ENCODE measurements around the gene TDRKH. TPM values are rescaled to one million over a fixed set of nuclear protein-coding genes. Genes with fewer than 3 reads are reported as not detected.
"Not testable (repeated sequence)": the region's sequence is repeated elsewhere in the genome, so short reads cannot be mapped to it uniquely, and the experiment has no call there.

The TDRKH gene
- total and polyA plus RNA-seq, 2 experiments from 2014 or later, result 7.8 to 12.9 TPM

DNA sequence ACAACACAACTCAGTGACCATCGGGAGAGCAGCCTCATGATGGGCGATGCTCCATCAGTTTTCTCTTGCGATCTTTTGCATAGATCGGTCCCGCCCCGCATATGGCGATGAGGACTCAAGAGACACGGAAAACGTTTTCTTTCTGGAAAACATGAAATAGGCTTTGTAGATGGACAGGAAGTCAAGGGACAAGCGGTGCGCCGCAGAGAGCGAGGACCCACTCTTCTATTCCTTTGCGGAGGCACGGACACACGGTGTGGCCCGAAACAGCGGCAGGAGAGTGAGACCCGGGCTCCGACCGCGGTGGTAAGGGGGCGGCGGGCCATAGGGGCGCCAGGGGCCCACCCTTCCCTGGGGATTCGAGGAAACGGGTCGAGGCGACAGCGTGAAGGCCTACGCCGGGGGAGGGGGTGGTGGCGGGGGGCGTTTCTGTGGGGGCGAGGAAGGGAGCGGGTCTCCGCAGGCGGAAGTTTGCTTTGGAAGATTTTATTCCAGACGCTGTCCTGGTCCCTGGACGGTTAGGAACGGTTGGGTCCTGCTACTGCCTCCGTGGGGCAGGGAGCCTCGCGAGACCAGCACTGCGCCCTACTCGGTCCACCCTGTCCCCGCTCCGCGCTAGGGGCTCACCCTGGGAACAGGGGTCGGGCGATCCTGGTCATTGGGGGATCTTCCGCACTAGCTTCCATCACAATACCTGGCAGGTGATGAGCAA lies 796 bp upstream of the TDRKH start:
- DNase-seq (ENCODE audit: low read depth in 1 of 2, low spot score in 1 of 2), result peak in 1 of 2 donors; percentile 40
- Histone ChIP-seq H3K36me3 (no peaks in the 10 kb centered on the region), H3K4me1 (ENCODE audit: low read depth) (no peaks in the 10 kb centered on the region), H3K27ac (no peak overlapping the region), H3K9me3 (ENCODE audit: low read depth) (no peaks in the 10 kb centered on the region), H3K27me3 (peaks cover 9% of the 10 kb centered on the region), H3K4me3 (peak overlapping the region; percentile 48)
- TF ChIP-seq, protein P1, sequence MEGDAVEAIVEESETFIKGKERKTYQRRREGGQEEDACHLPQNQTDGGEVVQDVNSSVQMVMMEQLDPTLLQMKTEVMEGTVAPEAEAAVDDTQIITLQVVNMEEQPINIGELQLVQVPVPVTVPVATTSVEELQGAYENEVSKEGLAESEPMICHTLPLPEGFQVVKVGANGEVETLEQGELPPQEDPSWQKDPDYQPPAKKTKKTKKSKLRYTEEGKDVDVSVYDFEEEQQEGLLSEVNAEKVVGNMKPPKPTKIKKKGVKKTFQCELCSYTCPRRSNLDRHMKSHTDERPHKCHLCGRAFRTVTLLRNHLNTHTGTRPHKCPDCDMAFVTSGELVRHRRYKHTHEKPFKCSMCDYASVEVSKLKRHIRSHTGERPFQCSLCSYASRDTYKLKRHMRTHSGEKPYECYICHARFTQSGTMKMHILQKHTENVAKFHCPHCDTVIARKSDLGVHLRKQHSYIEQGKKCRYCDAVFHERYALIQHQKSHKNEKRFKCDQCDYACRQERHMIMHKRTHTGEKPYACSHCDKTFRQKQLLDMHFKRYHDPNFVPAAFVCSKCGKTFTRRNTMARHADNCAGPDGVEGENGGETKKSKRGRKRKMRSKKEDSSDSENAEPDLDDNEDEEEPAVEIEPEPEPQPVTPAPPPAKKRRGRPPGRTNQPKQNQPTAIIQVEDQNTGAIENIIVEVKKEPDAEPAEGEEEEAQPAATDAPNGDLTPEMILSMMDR (IDR thresholded peaks at IDR 0.05; ENCODE audit: low read depth, low read length), result no peak

DNA sequence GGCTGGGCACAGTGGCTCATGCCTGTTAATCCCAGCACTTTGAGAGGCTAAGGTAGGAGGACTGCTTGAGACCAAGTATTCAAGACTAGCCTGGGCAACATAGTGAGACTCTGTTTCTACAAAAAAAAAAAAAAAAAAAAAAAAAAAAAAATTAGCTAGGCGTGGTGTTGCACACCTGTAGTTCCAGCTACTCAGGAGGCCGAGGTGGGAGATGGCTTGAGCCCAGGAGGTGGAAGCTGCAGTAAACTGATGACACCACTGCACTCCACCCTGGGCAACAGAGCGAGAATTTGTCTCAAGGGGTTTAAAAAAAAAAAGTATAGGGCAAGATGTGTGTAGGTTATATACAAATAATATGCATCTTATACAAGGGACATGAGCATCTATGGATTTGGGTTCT lies 2.6 kb downstream of the TDRKH start:
- H3K27ac ChIP-seq, result no peak overlapping the region
- no peaks in the 10 kb centered on the region for H3K9me3 ChIP-seq (ENCODE audit: low read depth)
- peaks cover 12% of the 10 kb centered on the region for H3K27me3 ChIP-seq
- TF ChIP-seq, protein P1 (IDR thresholded peaks at IDR 0.05; ENCODE audit: low read depth, low read length), result no peak
- no peak for DNase-seq (ENCODE audit: low read depth in 1 of 2, low spot score in 1 of 2)
- no peaks in the 10 kb centered on the region for H3K36me3 ChIP-seq
- no peaks in the 10 kb centered on the region for H3K4me1 ChIP-seq (ENCODE audit: low read depth)
- no peak overlapping the region for H3K4me3 ChIP-seq

DNA sequence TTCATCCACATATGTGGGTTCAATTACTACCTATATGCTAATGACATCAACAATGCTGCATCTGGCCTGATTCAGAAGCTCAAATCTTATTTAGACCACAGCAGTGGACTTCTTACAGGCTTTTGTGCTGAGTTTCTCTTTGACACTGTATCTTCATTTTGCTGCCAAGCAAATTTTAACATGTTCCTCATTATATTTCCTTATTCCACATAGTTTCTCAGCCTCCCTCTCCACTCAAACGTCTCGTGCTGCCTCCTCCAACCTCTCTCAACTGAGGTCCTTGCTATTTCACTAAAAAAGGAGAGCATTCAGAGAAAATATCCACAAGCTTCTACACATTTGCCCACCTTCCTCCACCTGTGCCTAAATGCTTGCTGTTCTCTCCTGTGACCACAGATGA lies 6.5 kb downstream of the TDRKH start:
- H3K36me3 ChIP-seq, result peaks cover 2% of the 10 kb centered on the region
- H3K4me1 ChIP-seq (ENCODE audit: low read depth), result no peaks in the 10 kb centered on the region
- DNase-seq (ENCODE audit: low read depth in 1 of 2, low spot score in 1 of 2), result no peak
- TF ChIP-seq, protein P1 (IDR thresholded peaks at IDR 0.05; ENCODE audit: low read depth, low read length), result no peak
- peaks cover 4% of the 10 kb centered on the region for H3K27me3 ChIP-seq
- H3K27ac ChIP-seq, result no peak overlapping the region
- no peaks in the 10 kb centered on the region for H3K9me3 ChIP-seq (ENCODE audit: low read depth)
- no peak overlapping the region for H3K4me3 ChIP-seq

DNA sequence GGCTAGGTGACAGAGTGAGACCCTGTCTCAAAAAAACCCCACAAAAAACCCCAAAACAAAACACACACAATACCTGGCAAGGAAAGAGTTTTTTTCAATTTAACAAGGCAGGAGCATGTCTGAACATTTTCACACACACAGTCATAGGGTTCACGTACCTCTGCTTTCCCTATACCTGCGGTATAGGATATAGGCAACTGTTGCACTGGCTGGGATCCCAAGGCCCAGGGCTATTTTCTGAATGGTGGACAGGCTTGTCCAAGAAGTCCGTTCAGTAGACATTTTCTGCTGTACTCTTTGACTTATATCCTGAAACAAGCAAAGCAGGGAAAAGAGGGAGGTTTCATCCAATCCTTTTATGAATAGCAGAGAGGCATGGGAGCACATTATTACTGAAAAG lies 7.6 kb downstream of the TDRKH start:
- Histone ChIP-seq H3K4me3 (no peak overlapping the region), H3K9me3 (ENCODE audit: low read depth) (no peaks in the 10 kb centered on the region), H3K36me3 (peaks cover 2% of the 10 kb centered on the region), H3K4me1 (ENCODE audit: low read depth) (no peaks in the 10 kb centered on the region), H3K27ac (no peak overlapping the region), H3K27me3 (peaks cover 4% of the 10 kb centered on the region)
- DNase-seq (ENCODE audit: low read depth in 1 of 2, low spot score in 1 of 2), result no peak
- TF ChIP-seq, protein P1 (IDR thresholded peaks at IDR 0.05; ENCODE audit: low read depth, low read length), result no peak

DNA sequence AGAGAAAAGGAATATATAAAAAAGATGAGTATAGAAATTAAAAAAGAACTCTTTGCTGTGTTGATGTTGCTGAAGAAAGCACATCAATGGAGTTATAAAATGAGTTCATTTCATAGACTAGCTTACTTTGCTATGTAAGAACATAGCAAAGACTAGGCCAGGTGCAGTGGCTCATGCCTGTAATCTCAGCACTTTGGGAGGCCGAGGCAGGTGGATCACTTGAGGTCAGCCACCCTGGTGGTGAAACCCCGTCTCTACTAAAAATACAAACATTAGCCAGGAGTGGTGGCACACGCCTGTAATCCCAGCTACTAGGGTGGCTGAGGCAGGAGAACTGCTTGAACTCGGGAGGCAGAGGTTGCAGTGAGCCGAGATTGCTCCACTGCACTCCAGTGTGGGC lies 8.3 kb downstream of the TDRKH start:
- H3K9me3 ChIP-seq (ENCODE audit: low read depth); H3K4me1 ChIP-seq (ENCODE audit: low read depth); H3K27me3 ChIP-seq; H3K36me3 ChIP-seq; DNase-seq (ENCODE audit: low read depth in 1 of 2, low spot score in 1 of 2); H3K4me3 ChIP-seq; H3K27ac ChIP-seq: not testable (repeated sequence)

DNA sequence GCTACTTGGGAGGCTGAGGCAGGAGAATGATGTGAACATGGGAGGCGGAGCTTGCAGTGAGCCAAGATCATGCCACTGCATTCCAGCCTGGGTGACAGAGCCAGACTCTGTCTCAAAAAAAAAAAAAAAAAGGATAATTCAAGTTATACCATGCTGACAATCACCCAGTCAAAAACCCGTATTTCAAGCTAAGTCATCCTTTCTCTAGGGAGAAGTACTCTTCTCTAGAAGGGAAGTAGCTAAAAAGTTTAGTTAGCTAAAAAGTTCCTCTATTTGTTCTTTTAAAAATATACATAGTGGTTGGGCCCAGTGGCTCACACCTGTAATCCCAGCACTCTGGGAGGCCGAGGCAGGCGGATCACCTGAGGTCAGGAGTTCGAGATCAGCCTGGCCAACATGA lies 9.6 kb downstream of the TDRKH start:
- H3K4me3 ChIP-seq; H3K27ac ChIP-seq; H3K9me3 ChIP-seq (ENCODE audit: low read depth); H3K27me3 ChIP-seq; H3K4me1 ChIP-seq (ENCODE audit: low read depth); DNase-seq (ENCODE audit: low read depth in 1 of 2, low spot score in 1 of 2); H3K36me3 ChIP-seq: not testable (repeated sequence)
